Panc1 (cell line): ENCODE results near the gene ARHGEF25. TPM values are rescaled to one million over a fixed set of nuclear protein-coding genes. Genes with fewer than 3 reads are reported as not detected.

Experiments used
- ATAC-seq: fragments of 200-7000 bp; cut with Tn5 transposase; 2 replicates; pipeline ENCODE4 v1.9.1; 2020; ENCODE audit warnings: mild to moderate bottlenecking, moderate library complexity
- BruUV-seq: library from RNA; stranded (reverse); fragments of 400-500 nt; replicated peaks from 2 replicates; lab custom pipeline; 2021; lab: Mats Ljungman, UMichigan
- CTCF ChIA-PET: fragments of 300-600 bp; sonication (Branson Sonifier 250); formaldehyde crosslinking; loops from one replicate; lab custom pipeline; 2022; ENCODE audit warnings: antibody characterized with exemption; lab: Charles Lee
- POLR2A ChIA-PET: fragments of 300-600 bp; sonication (Branson Sonifier 250); formaldehyde crosslinking; loops from one replicate; lab custom pipeline; 2022; ENCODE audit warnings: antibody characterized with exemption; lab: Charles Lee
- DNase-seq: peaks from one replicate; pipeline ENCODE4 v3.0.0-alpha.2; 2010; ENCODE audit warnings: low read depth, low spot score
- H3K27ac ChIP-seq: 2 replicates; pipeline ENCODE4 v1.5.1; 2011; ENCODE audit warnings: mild to moderate bottlenecking, low read length, inconsistent platforms
- H3K27me3 ChIP-seq: fragments of 200-500 bp; sonication (Bioruptor generic); 2 replicates; pipeline ENCODE4 v1.6.0; 2014; ENCODE audit warnings: low read length, inconsistent platforms; ENCODE audit not compliant: control insufficient read depth, insufficient read depth
- H3K36me3 ChIP-seq: fragments of 200-500 bp; sonication (Bioruptor generic); 2 replicates; pipeline ENCODE4 v1.5.1; 2014; ENCODE audit warnings: inconsistent platforms, mild to moderate bottlenecking, low read length, moderate library complexity; ENCODE audit not compliant: control insufficient read depth, insufficient read depth
- H3K4me1 ChIP-seq: 2 replicates; pipeline ENCODE4 v1.5.1; 2011; ENCODE audit warnings: inconsistent platforms, mild to moderate bottlenecking, low read length, moderate library complexity; ENCODE audit not compliant: control insufficient read depth, insufficient read depth
- H3K4me3 ChIP-seq, 2 experiments: 2 replicates each; pipeline ENCODE4 v1.5.1; 2011 to 2012; ENCODE audit warnings: low read depth in 2 of 2, low read length in 2 of 2, mild to moderate bottlenecking in 2 of 2, inconsistent platforms in 1 of 2, moderate library complexity in 1 of 2
- H3K9me3 ChIP-seq: fragments of 200-500 bp; sonication (Bioruptor generic); 2 replicates; pipeline ENCODE4 v1.5.1; 2014; ENCODE audit warnings: low read depth, mild to moderate bottlenecking, inconsistent platforms, low read length, moderate library complexity; ENCODE audit not compliant: control insufficient read depth, insufficient read depth
- POLR2AphosphoS5 ChIP-seq: IDR thresholded peaks from 2 replicates; pipeline ENCODE4 v1.6.1; 2012; ENCODE audit warnings: mild to moderate bottlenecking, low read depth, low read length, moderate library complexity
- SIN3A ChIP-seq: IDR thresholded peaks from 2 replicates; pipeline ENCODE4 v1.6.1; 2012; ENCODE audit warnings: low read depth, mild to moderate bottlenecking, low read length, moderate library complexity, borderline replicate concordance; ENCODE audit not compliant: insufficient read depth
- TCF7L2 ChIP-seq: IDR thresholded peaks from 2 replicates; pipeline ENCODE4 v1.6.1; 2011; ENCODE audit warnings: mild to moderate bottlenecking, low read depth, low read length, inconsistent platforms
- in situ Hi-C: cut with HindIII; loops from 2 replicates; pipeline ENCODE4 v1.10.0; 2016; ENCODE audit warnings: low sequenced_read_pairs, low pct_unique_long_range_greater_than_20kb
- intact Hi-C: fragments of 100-400 bp; cut with micrococcal nuclease; formaldehyde crosslinking; loops from one replicate; pipeline ENCODE4 v1.10.0; 2022; ENCODE audit not compliant: unreplicated experiment
- total RNA-seq: library from RNA; stranded (reverse); gene quantifications from one replicate; pipeline ENCODE4 v1.2.1, GENCODE V29; 2021; ENCODE audit not compliant: unreplicated experiment
- TF ChIP-seq, protein P1 (sequence below), 2 experiments: IDR thresholded peaks; 2 replicates each; pipeline ENCODE4 v1.6.1; 2011 to 2012; ENCODE audit warnings: low read depth in 2 of 2, control low read depth in 1 of 2, low read length in 1 of 2, mild to moderate bottlenecking in 1 of 2, moderate library complexity in 1 of 2; ENCODE audit not compliant: insufficient read depth in 1 of 2
- TF ChIP-seq, protein P2 (sequence below): fragments of 450-650 bp; IDR thresholded peaks from 2 replicates; pipeline ENCODE4 v1.5.1; 2017; ENCODE audit warnings: mild to moderate bottlenecking

Gene ARHGEF25
- total RNA-seq, 1 experiment from 2014 or later = 10.5 TPM

GRCh38 chr12:57614178-57614947 is 3.1 kb downstream of the ARHGEF25 start:
- no peaks in the 10 kb centered on the region for H3K36me3 ChIP-seq
- no peak overlapping the region for H3K27ac ChIP-seq
- DNase-seq (no peak), ATAC-seq (no peak)
- POLR2A ChIA-PET = interaction anchor here (0.6 kb wide), 1 partner anchor 184 kb away, joined by 4 read pairs; no protein-coding TSS in a partner anchor
- peaks cover 8% of the 10 kb centered on the region; the same call in 1 of the 2 replicates for H3K4me1 ChIP-seq
- no peaks in the 10 kb centered on the region for H3K9me3 ChIP-seq
- TF ChIP-seq, protein P1, sequence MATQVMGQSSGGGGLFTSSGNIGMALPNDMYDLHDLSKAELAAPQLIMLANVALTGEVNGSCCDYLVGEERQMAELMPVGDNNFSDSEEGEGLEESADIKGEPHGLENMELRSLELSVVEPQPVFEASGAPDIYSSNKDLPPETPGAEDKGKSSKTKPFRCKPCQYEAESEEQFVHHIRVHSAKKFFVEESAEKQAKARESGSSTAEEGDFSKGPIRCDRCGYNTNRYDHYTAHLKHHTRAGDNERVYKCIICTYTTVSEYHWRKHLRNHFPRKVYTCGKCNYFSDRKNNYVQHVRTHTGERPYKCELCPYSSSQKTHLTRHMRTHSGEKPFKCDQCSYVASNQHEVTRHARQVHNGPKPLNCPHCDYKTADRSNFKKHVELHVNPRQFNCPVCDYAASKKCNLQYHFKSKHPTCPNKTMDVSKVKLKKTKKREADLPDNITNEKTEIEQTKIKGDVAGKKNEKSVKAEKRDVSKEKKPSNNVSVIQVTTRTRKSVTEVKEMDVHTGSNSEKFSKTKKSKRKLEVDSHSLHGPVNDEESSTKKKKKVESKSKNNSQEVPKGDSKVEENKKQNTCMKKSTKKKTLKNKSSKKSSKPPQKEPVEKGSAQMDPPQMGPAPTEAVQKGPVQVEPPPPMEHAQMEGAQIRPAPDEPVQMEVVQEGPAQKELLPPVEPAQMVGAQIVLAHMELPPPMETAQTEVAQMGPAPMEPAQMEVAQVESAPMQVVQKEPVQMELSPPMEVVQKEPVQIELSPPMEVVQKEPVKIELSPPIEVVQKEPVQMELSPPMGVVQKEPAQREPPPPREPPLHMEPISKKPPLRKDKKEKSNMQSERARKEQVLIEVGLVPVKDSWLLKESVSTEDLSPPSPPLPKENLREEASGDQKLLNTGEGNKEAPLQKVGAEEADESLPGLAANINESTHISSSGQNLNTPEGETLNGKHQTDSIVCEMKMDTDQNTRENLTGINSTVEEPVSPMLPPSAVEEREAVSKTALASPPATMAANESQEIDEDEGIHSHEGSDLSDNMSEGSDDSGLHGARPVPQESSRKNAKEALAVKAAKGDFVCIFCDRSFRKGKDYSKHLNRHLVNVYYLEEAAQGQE (IDR thresholded peaks at IDR 0.05; ENCODE audit: insufficient read depth in 1 of 2, low read depth in 2 of 2, low read length in 1 of 2) = no peak
- no peak for TF ChIP-seq TCF7L2
- TF ChIP-seq, protein P2, sequence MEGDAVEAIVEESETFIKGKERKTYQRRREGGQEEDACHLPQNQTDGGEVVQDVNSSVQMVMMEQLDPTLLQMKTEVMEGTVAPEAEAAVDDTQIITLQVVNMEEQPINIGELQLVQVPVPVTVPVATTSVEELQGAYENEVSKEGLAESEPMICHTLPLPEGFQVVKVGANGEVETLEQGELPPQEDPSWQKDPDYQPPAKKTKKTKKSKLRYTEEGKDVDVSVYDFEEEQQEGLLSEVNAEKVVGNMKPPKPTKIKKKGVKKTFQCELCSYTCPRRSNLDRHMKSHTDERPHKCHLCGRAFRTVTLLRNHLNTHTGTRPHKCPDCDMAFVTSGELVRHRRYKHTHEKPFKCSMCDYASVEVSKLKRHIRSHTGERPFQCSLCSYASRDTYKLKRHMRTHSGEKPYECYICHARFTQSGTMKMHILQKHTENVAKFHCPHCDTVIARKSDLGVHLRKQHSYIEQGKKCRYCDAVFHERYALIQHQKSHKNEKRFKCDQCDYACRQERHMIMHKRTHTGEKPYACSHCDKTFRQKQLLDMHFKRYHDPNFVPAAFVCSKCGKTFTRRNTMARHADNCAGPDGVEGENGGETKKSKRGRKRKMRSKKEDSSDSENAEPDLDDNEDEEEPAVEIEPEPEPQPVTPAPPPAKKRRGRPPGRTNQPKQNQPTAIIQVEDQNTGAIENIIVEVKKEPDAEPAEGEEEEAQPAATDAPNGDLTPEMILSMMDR = no peak
- no peak for TF ChIP-seq POLR2AphosphoS5
- TF ChIP-seq SIN3A = no peak
- BruUV-seq = no TSS peak
- no peak overlapping the region for H3K4me3 ChIP-seq
- CTCF ChIA-PET = no interaction called here
- in situ Hi-C loops (no loop called here), intact Hi-C loops (no loop called here)
- no peaks in the 10 kb centered on the region for H3K27me3 ChIP-seq

- in situ Hi-C loops = no loop called here
- CTCF ChIA-PET = no interaction called here
- Histone ChIP-seq H3K27me3 (no peaks in the 10 kb centered on the region), H3K9me3 (no peaks in the 10 kb centered on the region), H3K4me1 (peaks cover 8% of the 10 kb centered on the region; the same call in 1 of the 2 replicates), H3K36me3 (no peaks in the 10 kb centered on the region), H3K27ac (no peak overlapping the region), H3K4me3 (no peak overlapping the region)
- no TSS peak for BruUV-seq
- POLR2A ChIA-PET = interaction anchor here (0.6 kb wide), 1 partner anchor 184 kb away, joined by 4 read pairs; no protein-coding TSS in a partner anchor
- ATAC-seq (no peak), DNase-seq (no peak)
- no peak for TF ChIP-seq SIN3A
- TF ChIP-seq, protein P2 = no peak
- TF ChIP-seq POLR2AphosphoS5 = no peak
- TF ChIP-seq TCF7L2 = no peak
- TF ChIP-seq, protein P1 (IDR thresholded peaks at IDR 0.05; ENCODE audit: insufficient read depth in 1 of 2, low read depth in 2 of 2, low read length in 1 of 2) = no peak
- intact Hi-C loops = no loop called here
Measured at GRCh38 chr12:57614948-57615500, 3.8 kb downstream of the ARHGEF25 start.
